DMS114 treated with DMSO at 0.1 percent for 48 hours (cell line): ENCODE measurements around the gene RGS8.
A peak's percentile ranks its signal among the peaks of the same experiment; 100 is the strongest.

ENCODE experiments used
- DNase-seq: peaks from one replicate; lab custom pipeline; 2025; ENCODE audit not compliant: unreplicated experiment; lab: John Stamatoyannopoulos, UW

RGS8 gene

GRCh38 chr1:182684116-182684828 is at the start of gene RGS8:
TSS of gene RGS8 (minus strand) at chr1:182684587. CDS start at chr1:182669649, 14,938 bp downstream.
- no peak for DNase-seq

- DNase-seq, result no peak
Measured at GRCh38 chr1:182731852-182732575, 47.6 kb upstream of the RGS8 start.

GRCh38 chr1:182726912-182727311 is 42.5 kb upstream of the RGS8 start:
- DNase-seq, result no peak

- DNase-seq, result no peak
Measured at GRCh38 chr1:182725259-182726255, 41.2 kb upstream of the RGS8 start.

- DNase-seq, result no peak
Measured at GRCh38 chr1:182724215-182724614, 39.8 kb upstream of the RGS8 start.

GRCh38 chr1:182723200-182723599 is 38.8 kb upstream of the RGS8 start:
- DNase-seq, result no peak

- no peak for DNase-seq
Measured at GRCh38 chr1:182721525-182721924, 37.1 kb upstream of the RGS8 start.

GRCh38 chr1:182720463-182720862 is 36.1 kb upstream of the RGS8 start:
- DNase-seq, result peak; percentile 2

GRCh38 chr1:182719553-182719952 is 35.2 kb upstream of the RGS8 start:
- DNase-seq, result no peak

GRCh38 chr1:182718311-182718710 is 33.9 kb upstream of the RGS8 start:
- DNase-seq, result no peak

- DNase-seq, result no peak
Measured at GRCh38 chr1:182716740-182717720, 32.6 kb upstream of the RGS8 start.

- no peak for DNase-seq
Measured at GRCh38 chr1:182715531-182715930, 31.1 kb upstream of the RGS8 start.

- DNase-seq, result no peak
Measured at GRCh38 chr1:182714546-182714945, 30.2 kb upstream of the RGS8 start.

GRCh38 chr1:182713939-182714338 is 29.6 kb upstream of the RGS8 start:
- no peak for DNase-seq

- no peak for DNase-seq
Measured at GRCh38 chr1:182713492-182713891, 29.1 kb upstream of the RGS8 start.

GRCh38 chr1:182709855-182710254 is 25.5 kb upstream of the RGS8 start:
- no peak for DNase-seq

- DNase-seq, result no peak
Measured at GRCh38 chr1:182709225-182709764, 24.9 kb upstream of the RGS8 start.

- no peak for DNase-seq
Measured at GRCh38 chr1:182707122-182707521, 22.7 kb upstream of the RGS8 start.

GRCh38 chr1:182704677-182705076 is 20.3 kb upstream of the RGS8 start:
- no peak for DNase-seq

GRCh38 chr1:182703539-182703938 is 19.2 kb upstream of the RGS8 start:
- DNase-seq, result no peak
